Measurements from ENCODE around the gene RYK.

DNA sequence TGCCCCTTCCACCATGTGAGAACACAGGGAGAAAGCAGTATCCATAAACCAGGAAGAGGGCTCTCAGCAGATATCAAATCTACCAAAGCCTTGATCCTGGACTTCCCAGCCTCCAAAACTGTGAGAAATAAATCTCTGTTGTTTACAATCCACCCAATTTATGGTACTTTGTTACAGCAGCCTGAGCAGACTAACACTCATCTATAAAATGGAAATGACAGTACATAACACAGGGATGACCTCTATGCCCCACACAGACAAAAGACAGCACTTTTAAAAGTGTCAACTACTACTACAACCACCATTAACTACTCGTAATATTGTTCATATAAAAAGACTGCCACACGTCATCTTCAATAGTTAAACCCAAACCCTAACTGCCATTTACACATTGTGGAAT, 5.7 kb downstream of the RYK start:
- TF ChIP-seq, protein P1, sequence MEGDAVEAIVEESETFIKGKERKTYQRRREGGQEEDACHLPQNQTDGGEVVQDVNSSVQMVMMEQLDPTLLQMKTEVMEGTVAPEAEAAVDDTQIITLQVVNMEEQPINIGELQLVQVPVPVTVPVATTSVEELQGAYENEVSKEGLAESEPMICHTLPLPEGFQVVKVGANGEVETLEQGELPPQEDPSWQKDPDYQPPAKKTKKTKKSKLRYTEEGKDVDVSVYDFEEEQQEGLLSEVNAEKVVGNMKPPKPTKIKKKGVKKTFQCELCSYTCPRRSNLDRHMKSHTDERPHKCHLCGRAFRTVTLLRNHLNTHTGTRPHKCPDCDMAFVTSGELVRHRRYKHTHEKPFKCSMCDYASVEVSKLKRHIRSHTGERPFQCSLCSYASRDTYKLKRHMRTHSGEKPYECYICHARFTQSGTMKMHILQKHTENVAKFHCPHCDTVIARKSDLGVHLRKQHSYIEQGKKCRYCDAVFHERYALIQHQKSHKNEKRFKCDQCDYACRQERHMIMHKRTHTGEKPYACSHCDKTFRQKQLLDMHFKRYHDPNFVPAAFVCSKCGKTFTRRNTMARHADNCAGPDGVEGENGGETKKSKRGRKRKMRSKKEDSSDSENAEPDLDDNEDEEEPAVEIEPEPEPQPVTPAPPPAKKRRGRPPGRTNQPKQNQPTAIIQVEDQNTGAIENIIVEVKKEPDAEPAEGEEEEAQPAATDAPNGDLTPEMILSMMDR (IDR thresholded peaks at IDR 0.05) = no peak
- TF ChIP-seq EP300 (IDR thresholded peaks at IDR 0.05) = no peak
- no peak for TF ChIP-seq POLR2AphosphoS5 (IDR thresholded peaks at IDR 0.05)
